SK-N-MC (cell line): ENCODE data around the gene ENO2.

Experiments used
- EZH2 ChIP-seq: fragments of 200-600 bp; sonication (generic); IDR thresholded peaks from one replicate; pipeline ENCODE4 v1.6.1; 2017; ENCODE audit warnings: antibody characterized with exemption
- FOXP2 ChIP-seq: optimal IDR thresholded peaks from 2 replicates; pipeline ENCODE3; 2011; ENCODE audit warnings: mild to moderate bottlenecking, moderate library complexity; ENCODE audit not compliant: insufficient read depth; ENCODE audit errors: extremely low read length, control extremely low read depth
- POLR2AphosphoS5 ChIP-seq: IDR thresholded peaks from 2 replicates; pipeline ENCODE4 v1.6.1; 2012; ENCODE audit warnings: mild to moderate bottlenecking, low read depth, low read length, borderline replicate concordance

GRCh38 chr12:6921539-6921938, 7.2 kb downstream of the ENO2 start:
- no peak for TF ChIP-seq POLR2AphosphoS5
- no peak for TF ChIP-seq EZH2
- no peak for TF ChIP-seq FOXP2
